Fibroblast of mammary gland (primary cell): ENCODE results near the gene SAP30.

Source experiments
- DNase-seq: peaks from one replicate; pipeline ENCODE4 v3.0.0-alpha.2; 2010; ENCODE audit warnings: low read depth
- H3K4me3 ChIP-seq: 2 replicates; pipeline ENCODE4 v1.5.1; 2011; ENCODE audit warnings: low read depth, mild to moderate bottlenecking, low read length, moderate library complexity; ENCODE audit not compliant: control insufficient read depth
- TF ChIP-seq, protein P1 (sequence below): conservative IDR thresholded peaks from 2 replicates; pipeline ENCODE4 v1.5.1; 2011; ENCODE audit warnings: low read depth, low read length, inconsistent platforms; ENCODE audit not compliant: control insufficient read depth, insufficient read depth

SAP30 gene

GRCh38 chr4:173381610-173382009 is 10.9 kb downstream of the SAP30 start:
- TF ChIP-seq, protein P1, sequence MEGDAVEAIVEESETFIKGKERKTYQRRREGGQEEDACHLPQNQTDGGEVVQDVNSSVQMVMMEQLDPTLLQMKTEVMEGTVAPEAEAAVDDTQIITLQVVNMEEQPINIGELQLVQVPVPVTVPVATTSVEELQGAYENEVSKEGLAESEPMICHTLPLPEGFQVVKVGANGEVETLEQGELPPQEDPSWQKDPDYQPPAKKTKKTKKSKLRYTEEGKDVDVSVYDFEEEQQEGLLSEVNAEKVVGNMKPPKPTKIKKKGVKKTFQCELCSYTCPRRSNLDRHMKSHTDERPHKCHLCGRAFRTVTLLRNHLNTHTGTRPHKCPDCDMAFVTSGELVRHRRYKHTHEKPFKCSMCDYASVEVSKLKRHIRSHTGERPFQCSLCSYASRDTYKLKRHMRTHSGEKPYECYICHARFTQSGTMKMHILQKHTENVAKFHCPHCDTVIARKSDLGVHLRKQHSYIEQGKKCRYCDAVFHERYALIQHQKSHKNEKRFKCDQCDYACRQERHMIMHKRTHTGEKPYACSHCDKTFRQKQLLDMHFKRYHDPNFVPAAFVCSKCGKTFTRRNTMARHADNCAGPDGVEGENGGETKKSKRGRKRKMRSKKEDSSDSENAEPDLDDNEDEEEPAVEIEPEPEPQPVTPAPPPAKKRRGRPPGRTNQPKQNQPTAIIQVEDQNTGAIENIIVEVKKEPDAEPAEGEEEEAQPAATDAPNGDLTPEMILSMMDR: no peak
- H3K4me3 ChIP-seq: no peak overlapping the region
- no peak for DNase-seq

- TF ChIP-seq, protein P1: no peak
- no peak for DNase-seq
- H3K4me3 ChIP-seq: no peak overlapping the region
Observed at GRCh38 chr4:173382349-173382748, 11.6 kb downstream of the SAP30 start.

GRCh38 chr4:173386751-173387150 is 16.0 kb downstream of the SAP30 start:
- TF ChIP-seq, protein P1: no peak
- no peak overlapping the region for H3K4me3 ChIP-seq
- DNase-seq: no peak

GRCh38 chr4:173391701-173392100 is 20.9 kb downstream of the SAP30 start:
- no peak overlapping the region for H3K4me3 ChIP-seq
- TF ChIP-seq, protein P1: no peak
- DNase-seq: no peak

DNA sequence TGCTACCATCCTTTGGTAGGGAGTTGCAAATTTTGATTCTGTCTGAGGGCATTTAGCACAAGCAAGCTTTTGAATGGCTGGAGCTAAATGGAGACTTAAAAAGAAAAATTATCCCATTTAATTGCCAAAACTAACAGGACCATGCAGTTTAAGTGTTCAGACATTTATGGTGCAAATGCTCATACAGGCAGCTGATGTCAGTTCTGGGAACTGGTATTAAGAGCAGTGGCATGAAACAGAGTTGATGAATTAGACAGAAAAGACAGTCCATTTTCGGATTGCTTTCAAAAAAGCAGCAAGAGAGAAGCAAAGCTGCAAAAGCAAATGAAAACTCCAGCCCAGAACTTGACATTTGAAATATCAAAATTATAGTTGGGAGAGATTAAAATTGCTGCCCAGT is 26.9 kb downstream of the SAP30 start:
- H3K4me3 ChIP-seq: no peak overlapping the region
- TF ChIP-seq, protein P1: no peak
- no peak for DNase-seq

DNA sequence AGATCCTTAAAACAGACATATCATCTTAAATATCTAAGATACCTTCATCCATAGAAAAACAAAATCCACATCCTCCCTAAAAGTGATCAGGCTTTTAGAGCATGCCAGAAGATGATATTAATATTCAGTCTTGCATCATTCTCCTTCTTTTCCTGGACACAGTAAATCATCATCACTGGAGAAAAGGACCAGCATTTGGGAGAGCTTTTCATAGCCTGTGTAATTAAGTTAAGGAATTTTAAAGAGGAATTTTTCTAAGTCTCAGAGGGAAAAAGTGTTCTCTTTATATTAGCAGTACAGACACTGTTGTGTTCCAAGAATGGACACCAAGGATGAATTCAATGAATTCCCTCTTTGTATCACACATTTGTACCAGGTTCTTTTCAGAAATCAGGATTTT is 27.5 kb downstream of the SAP30 start:
- TF ChIP-seq, protein P1: no peak
- no peak overlapping the region for H3K4me3 ChIP-seq
- DNase-seq: no peak

- no peak within 1 kb of the TSS for H3K4me3 ChIP-seq
- DNase-seq: no peak
- TF ChIP-seq, protein P1: no peak
Observed at GRCh38 chr4:173398779-173399415, 28.1 kb downstream of the SAP30 start, which contains the start of gene SCRG1. SCRG1 (minus strand) TSS chr4:173399116; CDS start chr4:173391414, 7,702 bp downstream.
